Measurements from ENCODE around the gene ZCCHC7. TPM values are rescaled to one million over a fixed set of nuclear protein-coding genes. Genes with fewer than 3 reads are reported as not detected.

ZCCHC7 gene
- total RNA-seq, 2 donors from 2014 or later = 20.7 to 25.7 TPM

DNA sequence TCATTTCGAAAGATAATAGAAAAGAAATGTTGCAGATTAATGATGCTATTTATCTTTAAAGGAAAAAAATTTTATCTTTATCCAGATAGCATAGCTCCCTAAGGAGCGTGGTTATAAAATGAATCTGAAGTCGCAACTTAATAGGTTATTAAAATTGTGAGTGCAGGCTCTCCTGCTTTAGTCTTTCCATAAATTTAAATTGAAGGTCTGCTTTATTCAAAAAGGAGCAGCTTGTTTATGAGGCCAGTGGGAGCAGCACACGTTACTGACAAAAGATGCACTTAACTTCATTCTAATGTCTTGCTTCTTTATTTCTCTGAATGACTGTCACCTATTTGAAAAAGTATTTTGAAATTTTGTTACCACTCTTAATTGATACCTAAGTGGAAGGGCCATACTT lies 95.0 kb downstream of the ZCCHC7 start:
- H3K36me3 Mint-ChIP-seq = no peaks in the 10 kb centered on the region
- peaks cover 14 to 19% of the 10 kb centered on the region in 2 donors for H3K4me1 Mint-ChIP-seq (ENCODE audit: low read depth in 2 of 2)
- no peak overlapping the region for H3K4me3 Mint-ChIP-seq
- ATAC-seq (no peak), DNase-seq (ENCODE audit: low spot score) (no peak)
- no peaks in the 10 kb centered on the region for H3K27me3 Mint-ChIP-seq
- no peaks in the 10 kb centered on the region for H3K9me3 Mint-ChIP-seq
- no peak overlapping the region for H3K27ac Mint-ChIP-seq

DNA sequence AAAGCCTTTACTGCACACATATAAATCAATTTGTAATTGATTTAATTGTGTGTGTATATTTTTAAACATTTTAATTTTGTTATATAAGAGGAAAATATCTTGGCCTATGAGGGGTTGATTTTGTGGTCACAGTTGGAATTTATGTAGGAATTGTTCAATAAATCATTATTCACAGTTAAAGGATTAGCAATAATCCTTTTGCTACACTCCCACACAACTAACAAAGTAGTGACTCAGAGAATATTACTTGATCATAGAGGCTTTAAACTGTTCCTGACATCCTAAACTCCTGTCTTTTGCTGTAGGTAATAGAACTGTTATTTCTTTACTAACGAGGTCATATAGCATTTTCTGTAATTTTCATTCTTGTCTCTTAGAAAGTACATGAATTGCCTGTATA lies 95.5 kb downstream of the ZCCHC7 start:
- Mint-ChIP-seq H3K27ac (no peak overlapping the region), H3K4me3 (no peak overlapping the region), H3K4me1 (ENCODE audit: low read depth in 2 of 2) (peaks cover 9 to 18% of the 10 kb centered on the region in 2 donors), H3K9me3 (no peaks in the 10 kb centered on the region), H3K27me3 (no peaks in the 10 kb centered on the region), H3K36me3 (no peaks in the 10 kb centered on the region)
- DNase-seq (ENCODE audit: low spot score) = no peak
- ATAC-seq = no peak

DNA sequence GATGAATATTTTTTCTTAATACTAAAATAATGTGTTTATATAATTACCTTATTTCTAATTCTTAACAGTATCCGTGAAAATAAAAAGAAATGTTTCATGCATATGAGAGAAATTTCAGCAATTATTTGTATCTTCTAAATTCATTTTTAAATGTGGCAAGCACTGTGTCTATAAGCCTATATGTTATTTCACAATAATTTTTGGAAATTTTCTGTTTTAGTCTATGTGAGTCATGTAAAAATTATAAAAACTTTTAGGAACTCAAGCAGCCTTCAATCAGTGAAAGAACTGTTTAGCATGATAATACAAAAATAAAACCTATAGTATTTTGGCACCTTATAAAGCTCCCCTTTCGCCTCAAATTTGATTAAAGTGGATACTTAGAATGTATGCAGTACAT lies 96.8 kb downstream of the ZCCHC7 start:
- Mint-ChIP-seq H3K27ac (no peak overlapping the region), H3K27me3 (no peaks in the 10 kb centered on the region), H3K4me3 (no peak overlapping the region), H3K9me3 (no peaks in the 10 kb centered on the region), H3K4me1 (ENCODE audit: low read depth in 2 of 2) (peaks cover 5 to 24% of the 10 kb centered on the region in 2 donors), H3K36me3 (no peaks in the 10 kb centered on the region)
- ATAC-seq (no peak), DNase-seq (ENCODE audit: low spot score) (no peak)

DNA sequence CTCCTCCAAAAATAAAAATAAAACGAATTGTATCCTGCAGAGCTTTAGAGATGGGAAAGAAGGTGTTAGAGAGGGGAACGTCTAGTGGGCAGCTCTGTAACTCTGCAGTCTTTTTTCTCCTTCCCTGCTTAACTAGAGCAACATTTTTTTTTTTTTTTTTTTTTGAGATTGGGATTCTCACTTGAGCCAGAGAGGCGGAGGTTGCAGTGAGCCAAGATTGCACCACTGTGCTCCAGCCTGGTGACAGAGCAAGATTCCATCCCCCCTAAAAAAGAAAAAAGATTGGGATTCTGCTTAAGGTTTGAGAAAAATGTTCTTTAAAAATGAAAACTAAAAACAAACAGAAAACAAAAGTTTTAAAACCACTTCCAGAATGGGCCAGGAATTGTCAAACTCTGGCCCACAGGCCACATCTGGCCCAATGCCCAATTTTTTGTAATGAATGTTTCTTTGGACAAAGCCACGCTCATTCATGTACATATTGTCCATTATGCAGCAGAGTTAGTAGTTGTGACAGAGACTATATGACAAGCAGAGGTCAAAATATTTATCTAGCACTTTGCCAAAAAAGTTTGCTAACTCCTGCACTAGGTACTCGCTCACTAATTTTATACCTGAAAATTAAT lies 98.5 kb downstream of the ZCCHC7 start:
- no peaks in the 10 kb centered on the region for H3K36me3 Mint-ChIP-seq
- no peaks in the 10 kb centered on the region for H3K9me3 Mint-ChIP-seq
- ATAC-seq (no peak), DNase-seq (ENCODE audit: low spot score) (no peak)
- H3K4me3 Mint-ChIP-seq = no peak overlapping the region
- peaks cover 0 to 17% of the 10 kb centered on the region in 2 donors for H3K4me1 Mint-ChIP-seq (ENCODE audit: low read depth in 2 of 2)
- no peaks in the 10 kb centered on the region for H3K27me3 Mint-ChIP-seq
- H3K27ac Mint-ChIP-seq = no peak overlapping the region

DNA sequence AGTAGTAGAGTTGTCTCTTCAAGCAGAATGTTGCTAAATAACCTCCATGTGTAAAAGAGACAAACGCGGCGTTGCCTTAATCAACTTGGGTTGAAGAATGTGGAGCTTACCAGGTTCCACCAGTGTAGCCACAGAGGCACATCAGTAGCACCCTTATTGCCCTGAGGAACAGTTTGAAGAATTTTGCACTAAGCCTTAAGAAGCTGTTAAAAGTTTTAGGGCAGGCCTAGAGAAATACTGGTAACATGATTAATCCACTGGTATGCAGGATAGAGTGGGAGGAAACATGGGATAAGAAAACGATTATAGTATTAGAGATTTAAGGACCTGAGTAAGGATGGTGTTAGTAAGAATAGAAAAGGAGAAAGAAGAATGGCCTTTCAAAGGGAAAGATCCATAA lies 100.6 kb downstream of the ZCCHC7 start:
- Mint-ChIP-seq H3K9me3 (no peaks in the 10 kb centered on the region), H3K27ac (no peak overlapping the region), H3K36me3 (no peaks in the 10 kb centered on the region), H3K4me1 (ENCODE audit: low read depth in 2 of 2) (peaks cover 0 to 17% of the 10 kb centered on the region in 2 donors), H3K4me3 (no peak overlapping the region), H3K27me3 (no peaks in the 10 kb centered on the region)
- ATAC-seq (no peak), DNase-seq (ENCODE audit: low spot score) (no peak)

DNA sequence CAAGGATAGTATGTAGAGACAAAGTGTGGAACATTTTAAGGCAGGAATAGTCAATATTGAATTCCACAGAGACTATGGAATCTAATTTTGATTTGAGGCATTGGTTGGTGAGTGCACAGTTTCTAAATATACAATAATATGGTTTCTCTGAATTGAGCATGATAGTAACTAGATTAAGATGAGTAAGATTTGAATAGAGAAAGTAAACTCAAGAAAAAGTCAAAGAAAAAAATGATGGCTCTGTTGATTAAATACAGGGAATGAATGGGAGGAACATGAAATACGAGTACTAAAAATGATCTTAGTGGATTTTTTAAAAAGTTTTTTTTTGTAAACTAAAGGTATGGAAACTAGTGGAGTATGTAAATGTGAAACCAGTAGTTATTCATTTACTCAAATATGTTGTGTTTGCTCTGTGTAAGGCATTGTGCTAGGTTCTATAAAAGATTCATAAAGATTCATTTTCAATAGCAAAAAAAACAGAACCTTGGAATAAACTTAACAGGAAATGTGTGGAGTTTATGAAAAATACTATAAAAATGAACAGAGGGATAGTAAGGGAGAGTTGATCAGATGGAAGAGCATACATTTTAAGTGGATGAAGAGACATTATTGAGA lies 101.2 kb downstream of the ZCCHC7 start:
- Mint-ChIP-seq H3K4me1 (ENCODE audit: low read depth in 2 of 2) (peaks cover 0 to 17% of the 10 kb centered on the region in 2 donors), H3K27me3 (no peaks in the 10 kb centered on the region), H3K4me3 (no peak overlapping the region), H3K36me3 (no peaks in the 10 kb centered on the region), H3K27ac (peak overlapping the region in 1 of 2 donors; percentile 9), H3K9me3 (no peaks in the 10 kb centered on the region)
- ATAC-seq = no peak
- no peak for DNase-seq (ENCODE audit: low spot score)

DNA sequence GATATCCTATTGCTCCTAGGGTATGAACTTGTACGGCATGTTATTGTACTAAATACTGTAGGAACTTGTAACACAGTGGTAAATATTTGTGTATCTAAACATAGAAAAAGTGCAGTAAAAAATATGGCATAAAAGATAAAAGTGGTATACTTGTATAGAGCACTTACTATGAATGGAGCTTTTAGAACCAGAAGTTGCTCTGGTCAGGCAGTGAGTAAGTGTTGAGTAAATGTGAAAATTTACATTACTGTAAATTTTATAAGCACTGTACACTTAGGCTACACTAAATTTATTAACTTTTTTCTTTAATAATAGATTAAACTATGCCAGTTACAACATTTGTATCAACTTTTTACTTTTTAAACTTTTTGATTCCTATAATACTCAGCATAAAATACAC lies 109.1 kb downstream of the ZCCHC7 start:
- no peak overlapping the region for H3K4me3 Mint-ChIP-seq
- no peak for DNase-seq (ENCODE audit: low spot score)
- H3K4me1 Mint-ChIP-seq (ENCODE audit: low read depth in 2 of 2) = peaks cover 8 to 9% of the 10 kb centered on the region in 2 donors
- H3K36me3 Mint-ChIP-seq = no peaks in the 10 kb centered on the region
- ATAC-seq = no peak
- no peaks in the 10 kb centered on the region for H3K9me3 Mint-ChIP-seq
- no peak overlapping the region for H3K27ac Mint-ChIP-seq
- no peaks in the 10 kb centered on the region for H3K27me3 Mint-ChIP-seq

DNA sequence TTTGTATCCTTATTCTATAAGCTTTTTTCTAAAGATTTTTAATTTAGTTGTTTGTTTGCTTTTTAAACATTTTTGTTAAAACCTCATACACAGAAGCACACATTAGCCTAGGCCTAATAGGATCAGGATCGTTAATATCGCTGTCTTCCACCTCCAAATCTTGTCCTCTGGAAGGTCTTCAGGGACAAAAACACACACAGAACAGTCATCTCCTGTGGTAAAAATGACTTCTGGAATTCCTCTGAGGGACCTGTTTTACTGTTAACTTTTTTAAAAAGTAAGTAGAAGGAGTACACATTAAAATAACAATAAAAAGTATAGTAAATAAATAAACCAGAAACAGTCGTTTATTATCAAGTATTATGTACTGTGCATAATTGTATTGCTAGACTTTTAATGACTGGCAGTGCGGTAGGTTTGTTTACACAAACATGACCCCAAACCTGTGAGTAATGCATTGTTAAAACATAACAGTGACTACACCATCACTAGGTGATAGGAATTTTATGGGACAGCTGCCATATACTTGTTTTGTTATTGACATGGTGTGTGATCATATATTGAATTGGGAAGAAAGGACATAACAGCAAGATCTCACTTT lies 109.6 kb downstream of the ZCCHC7 start:
- no peak overlapping the region for H3K4me3 Mint-ChIP-seq
- H3K36me3 Mint-ChIP-seq = no peaks in the 10 kb centered on the region
- no peak overlapping the region for H3K27ac Mint-ChIP-seq
- no peak for DNase-seq (ENCODE audit: low spot score)
- no peaks in the 10 kb centered on the region for H3K27me3 Mint-ChIP-seq
- peaks cover 8 to 9% of the 10 kb centered on the region in 2 donors for H3K4me1 Mint-ChIP-seq (ENCODE audit: low read depth in 2 of 2)
- no peaks in the 10 kb centered on the region for H3K9me3 Mint-ChIP-seq
- no peak for ATAC-seq

DNA sequence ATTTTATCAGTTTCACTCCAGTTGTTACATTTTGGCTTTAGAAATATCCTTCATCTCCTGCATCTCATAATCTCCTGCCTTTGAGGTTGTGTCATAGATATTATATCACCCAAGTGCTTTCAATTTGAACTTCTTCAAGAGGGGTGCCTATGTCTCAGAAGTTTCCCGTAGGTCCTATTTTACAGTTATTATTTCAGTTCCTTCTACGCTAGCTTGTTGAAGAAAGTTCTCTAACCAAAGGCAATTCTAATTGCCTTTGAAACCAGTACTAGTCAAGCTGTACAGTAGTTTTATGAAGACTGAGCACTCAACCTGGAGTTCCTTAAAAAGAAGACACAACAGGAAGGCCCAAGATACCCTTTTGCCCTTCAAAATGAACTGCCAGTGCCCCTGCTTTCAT lies 116.4 kb downstream of the ZCCHC7 start:
- Mint-ChIP-seq H3K36me3 (no peaks in the 10 kb centered on the region), H3K27me3 (no peaks in the 10 kb centered on the region), H3K27ac (no peak overlapping the region), H3K9me3 (no peaks in the 10 kb centered on the region), H3K4me1 (ENCODE audit: low read depth in 2 of 2) (peaks cover 14% of the 10 kb centered on the region in 2 donors), H3K4me3 (no peak overlapping the region)
- ATAC-seq (no peak), DNase-seq (ENCODE audit: low spot score) (no peak)

DNA sequence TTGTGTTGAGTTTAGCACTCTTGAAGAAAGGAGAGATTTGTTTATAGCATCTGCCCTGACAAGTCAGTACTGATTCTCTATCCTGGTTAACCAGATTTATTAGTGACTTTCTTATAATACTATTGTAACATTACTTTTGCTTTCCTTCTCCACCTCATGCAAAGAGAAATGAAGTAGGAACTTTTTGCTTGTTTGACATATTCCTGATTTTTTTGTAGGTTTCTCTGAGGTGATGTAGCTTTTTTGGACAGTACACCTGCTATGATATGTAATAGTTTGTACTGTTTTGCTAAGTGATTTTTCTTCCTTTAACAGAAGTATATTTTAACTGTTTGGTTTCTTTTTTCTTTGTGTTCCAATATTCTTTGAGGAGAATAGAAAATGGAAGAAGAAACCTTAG lies 117.7 kb downstream of the ZCCHC7 start:
- H3K4me3 Mint-ChIP-seq = no peak overlapping the region
- no peaks in the 10 kb centered on the region for H3K36me3 Mint-ChIP-seq
- H3K27ac Mint-ChIP-seq = no peak overlapping the region
- peaks cover 14% of the 10 kb centered on the region in 2 donors for H3K4me1 Mint-ChIP-seq (ENCODE audit: low read depth in 2 of 2)
- no peaks in the 10 kb centered on the region for H3K27me3 Mint-ChIP-seq
- H3K9me3 Mint-ChIP-seq = no peaks in the 10 kb centered on the region
- ATAC-seq = no peak
- no peak for DNase-seq (ENCODE audit: low spot score)

DNA sequence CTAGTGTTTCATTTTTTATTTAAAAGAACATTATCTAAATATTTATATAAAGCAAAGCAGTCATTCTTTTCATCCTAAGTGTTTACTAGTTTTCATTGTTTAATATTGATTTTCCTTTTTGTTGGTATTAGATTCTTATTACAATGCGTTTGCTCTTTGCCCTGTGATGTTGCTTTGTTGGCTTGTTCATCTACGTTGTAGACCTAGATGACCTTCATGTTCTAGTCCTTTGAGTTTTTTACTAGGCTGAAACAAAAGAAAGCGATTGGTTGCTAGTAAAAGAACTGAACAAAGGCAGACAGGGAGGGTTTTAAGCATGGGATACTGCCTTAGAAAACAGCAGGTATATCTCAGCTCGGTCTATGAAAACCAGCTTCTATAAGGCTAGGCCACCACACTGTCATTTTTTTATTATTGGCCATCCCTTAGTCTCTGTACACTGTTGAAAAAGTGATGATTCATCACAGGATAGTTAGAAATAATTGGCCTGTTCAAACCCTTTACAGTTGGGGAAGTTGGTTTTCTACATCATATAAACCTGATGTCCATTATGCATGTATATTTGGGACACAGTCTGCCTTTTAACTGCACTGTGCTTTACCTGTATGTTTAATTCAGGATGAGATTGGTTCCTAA lies 119.0 kb downstream of the ZCCHC7 start:
- ATAC-seq (no peak), DNase-seq (ENCODE audit: low spot score) (no peak)
- Mint-ChIP-seq H3K36me3 (no peaks in the 10 kb centered on the region), H3K4me1 (ENCODE audit: low read depth in 2 of 2) (peaks cover 6 to 7% of the 10 kb centered on the region in 2 donors), H3K27me3 (no peaks in the 10 kb centered on the region), H3K4me3 (no peak overlapping the region), H3K9me3 (no peaks in the 10 kb centered on the region), H3K27ac (no peak overlapping the region)

DNA sequence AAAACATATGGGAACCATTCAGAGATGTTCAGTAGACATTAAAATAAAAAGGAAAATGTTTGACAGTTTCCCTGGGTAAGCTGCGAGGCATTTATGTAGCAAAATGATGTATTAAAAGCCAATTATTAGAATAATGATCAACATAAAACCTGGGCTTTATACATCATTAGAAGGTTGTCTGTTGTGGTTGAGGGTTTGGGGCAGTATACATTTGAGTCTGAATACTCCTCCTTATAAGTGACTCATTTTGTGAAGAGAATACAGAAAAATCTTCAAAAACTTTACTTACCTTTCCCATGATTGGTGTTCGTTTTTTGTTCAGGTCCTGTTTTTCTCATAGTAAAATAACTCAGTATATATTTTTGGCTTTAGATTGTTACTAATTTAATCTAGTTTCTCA lies 119.5 kb downstream of the ZCCHC7 start:
- no peak overlapping the region for H3K27ac Mint-ChIP-seq
- H3K4me3 Mint-ChIP-seq = no peak overlapping the region
- DNase-seq (ENCODE audit: low spot score) (no peak), ATAC-seq (no peak)
- peaks cover 5 to 6% of the 10 kb centered on the region in 2 donors for H3K4me1 Mint-ChIP-seq (ENCODE audit: low read depth in 2 of 2)
- H3K27me3 Mint-ChIP-seq = no peaks in the 10 kb centered on the region
- no peaks in the 10 kb centered on the region for H3K9me3 Mint-ChIP-seq
- no peaks in the 10 kb centered on the region for H3K36me3 Mint-ChIP-seq

DNA sequence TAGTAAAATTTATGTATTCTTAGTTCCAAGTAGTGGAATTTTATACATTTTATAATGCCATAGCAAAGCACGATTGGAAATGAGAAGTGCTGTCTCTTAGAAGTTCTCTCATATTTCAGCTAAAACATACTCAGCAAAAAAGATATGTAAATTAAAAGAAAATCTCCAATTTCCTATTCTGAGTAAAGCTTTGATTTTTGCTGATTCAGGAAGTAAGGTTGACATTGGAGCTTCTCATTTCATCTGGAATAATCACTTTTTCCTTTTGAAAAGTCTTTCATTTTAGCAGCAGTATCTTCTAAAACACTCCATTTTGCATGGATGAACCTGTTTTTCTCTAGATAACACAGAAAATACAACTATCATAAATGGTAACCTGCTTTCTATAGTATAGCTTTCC lies 121.0 kb downstream of the ZCCHC7 start:
- no peaks in the 10 kb centered on the region for H3K9me3 Mint-ChIP-seq
- peaks cover 9 to 11% of the 10 kb centered on the region in 2 donors for H3K4me1 Mint-ChIP-seq (ENCODE audit: low read depth in 2 of 2)
- H3K27ac Mint-ChIP-seq = no peak overlapping the region
- ATAC-seq = no peak
- H3K27me3 Mint-ChIP-seq = no peaks in the 10 kb centered on the region
- no peak overlapping the region for H3K4me3 Mint-ChIP-seq
- H3K36me3 Mint-ChIP-seq = no peaks in the 10 kb centered on the region
- no peak for DNase-seq (ENCODE audit: low spot score)

DNA sequence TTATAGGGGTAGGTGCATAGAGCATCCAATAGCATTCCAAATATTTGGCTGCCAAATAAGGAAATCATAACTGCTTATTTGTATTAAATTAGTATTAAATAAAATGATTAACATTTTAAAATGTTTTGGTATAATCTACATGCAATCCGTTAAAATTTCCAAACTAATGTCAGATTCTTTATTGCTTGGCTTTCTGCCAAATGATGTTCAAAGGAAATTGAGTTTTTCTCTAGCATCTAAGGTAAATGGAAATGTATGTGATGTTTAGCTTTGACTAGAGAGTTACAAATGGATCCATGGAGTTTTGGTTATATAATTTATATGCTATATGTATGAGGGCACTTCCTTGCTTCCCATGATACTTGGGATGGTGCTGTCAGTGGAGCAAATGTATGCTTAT lies 121.7 kb downstream of the ZCCHC7 start:
- ATAC-seq (no peak), DNase-seq (ENCODE audit: low spot score) (no peak)
- no peaks in the 10 kb centered on the region for H3K27me3 Mint-ChIP-seq
- H3K4me1 Mint-ChIP-seq (ENCODE audit: low read depth in 2 of 2) = peaks cover 10 to 12% of the 10 kb centered on the region in 2 donors
- no peak overlapping the region for H3K27ac Mint-ChIP-seq
- no peaks in the 10 kb centered on the region for H3K9me3 Mint-ChIP-seq
- H3K4me3 Mint-ChIP-seq = no peak overlapping the region
- no peaks in the 10 kb centered on the region for H3K36me3 Mint-ChIP-seq
